SK-N-SH treated with all-trans-retinoic acid at 6 μM for 48 hours (cell line): ENCODE measurements around the gene RBM6.
A peak's percentile ranks its signal among the peaks of the same experiment; 100 is the strongest.

Experiments used
- ATAC-seq: fragments of 200-7000 bp; cut with Tn5 transposase; 3 replicates; pipeline ENCODE4 v1.9.1; 2020; ENCODE audit warnings: mild to moderate bottlenecking, moderate library complexity
- ARNTL ChIP-seq: fragments of 450-650 bp; formaldehyde crosslinking; IDR thresholded peaks from 2 replicates; pipeline ENCODE4 v1.5.0; 2020; ENCODE audit warnings: low read depth, mild to moderate bottlenecking, moderate library complexity, borderline replicate concordance
- BACH2 ChIP-seq: fragments of 250-450 bp; sonication (Bioruptor Pico); IDR thresholded peaks from 2 replicates; pipeline ENCODE4 v1.9.0; 2021; ENCODE audit warnings: mild to moderate bottlenecking, borderline replicate concordance
- CREB5 ChIP-seq: fragments of 250-450 bp; sonication (Bioruptor Pico); IDR thresholded peaks from 2 replicates; pipeline ENCODE4 v1.5.1; 2020; ENCODE audit warnings: low read depth, mild to moderate bottlenecking, moderate library complexity
- CSDC2 ChIP-seq: fragments of 250-450 bp; sonication (Bioruptor Pico); IDR thresholded peaks from 2 replicates; pipeline ENCODE4 v1.5.0; 2020; ENCODE audit warnings: mild to moderate bottlenecking, moderate library complexity
- ESRRG ChIP-seq: fragments of 250-450 bp; sonication (Bioruptor Pico); IDR thresholded peaks from 2 replicates; pipeline ENCODE4 v1.6.1; 2021; ENCODE audit warnings: mild to moderate bottlenecking
- GLIS3 ChIP-seq: fragments of 250-450 bp; sonication (Bioruptor Pico); IDR thresholded peaks from 2 replicates; pipeline ENCODE4 v1.5.0; 2020; ENCODE audit warnings: mild to moderate bottlenecking, moderate library complexity
- ISL1 ChIP-seq: fragments of 250-450 bp; sonication (Bioruptor Pico); IDR thresholded peaks from 2 replicates; pipeline ENCODE4 v2.1.2; 2022; ENCODE audit warnings: mild to moderate bottlenecking, moderate library complexity
- OSR1 ChIP-seq: fragments of 250-450 bp; sonication (Bioruptor Pico); IDR thresholded peaks from 2 replicates; pipeline ENCODE4 v1.8.0; 2022; ENCODE audit warnings: moderate library complexity, mild to moderate bottlenecking, inconsistent platforms
- PATZ1 ChIP-seq: fragments of 250-450 bp; sonication (Bioruptor Pico); IDR thresholded peaks from 2 replicates; pipeline ENCODE4 v1.8.0; 2020; ENCODE audit warnings: mild to moderate bottlenecking, moderate library complexity, borderline replicate concordance
- POU6F1 ChIP-seq: fragments of 250-450 bp; sonication (Bioruptor Pico); IDR thresholded peaks from 2 replicates; pipeline ENCODE4 v1.8.0; 2021; ENCODE audit warnings: low read depth, mild to moderate bottlenecking, moderate library complexity, borderline replicate concordance
- PPARA ChIP-seq: fragments of 250-450 bp; sonication (Bioruptor Pico); IDR thresholded peaks from 2 replicates; pipeline ENCODE4 v1.5.0; 2020; ENCODE audit warnings: mild to moderate bottlenecking, borderline replicate concordance
- RARB ChIP-seq: fragments of 250-450 bp; sonication (Bioruptor Pico); IDR thresholded peaks from 2 replicates; pipeline ENCODE4 v1.8.0; 2021; ENCODE audit warnings: mild to moderate bottlenecking, moderate library complexity
- SNAI2 ChIP-seq: fragments of 250-450 bp; sonication (Bioruptor Pico); IDR thresholded peaks from 2 replicates; pipeline ENCODE4 v1.5.0; 2020; ENCODE audit warnings: mild to moderate bottlenecking, moderate library complexity
- TCF4 ChIP-seq: fragments of 250-450 bp; sonication (Bioruptor Pico); IDR thresholded peaks from 2 replicates; pipeline ENCODE4 v1.8.0; 2021; ENCODE audit warnings: mild to moderate bottlenecking, moderate library complexity, borderline replicate concordance
- TOX ChIP-seq: fragments of 250-450 bp; sonication (Bioruptor Pico); IDR thresholded peaks from 2 replicates; pipeline ENCODE4 v1.8.0; 2021; ENCODE audit warnings: mild to moderate bottlenecking, moderate library complexity, borderline replicate concordance
- TSHZ2 ChIP-seq: fragments of 250-450 bp; sonication (Bioruptor Pico); IDR thresholded peaks from 2 replicates; pipeline ENCODE4 v1.5.0; 2020; ENCODE audit warnings: mild to moderate bottlenecking, moderate library complexity
- ZC3H10 ChIP-seq: fragments of 250-450 bp; sonication (Bioruptor Pico); IDR thresholded peaks from 2 replicates; pipeline ENCODE4 v1.5.1; 2021; ENCODE audit warnings: mild to moderate bottlenecking, moderate library complexity
- ZFP3 ChIP-seq: fragments of 250-450 bp; sonication (Bioruptor Pico); IDR thresholded peaks from 2 replicates; pipeline ENCODE4 v1.5.0; 2020; ENCODE audit warnings: mild to moderate bottlenecking, moderate library complexity
- ZFP30 ChIP-seq: fragments of 450-650 bp; formaldehyde crosslinking; IDR thresholded peaks from 2 replicates; pipeline ENCODE4 v1.5.0; 2022; ENCODE audit warnings: mild to moderate bottlenecking, moderate library complexity
- ZNF565 ChIP-seq: fragments of 450-650 bp; formaldehyde crosslinking; conservative IDR thresholded peaks from 2 replicates; pipeline ENCODE4 v1.5.0; 2020; ENCODE audit warnings: low read depth, mild to moderate bottlenecking, moderate library complexity
- ZNF70 ChIP-seq: fragments of 450-650 bp; formaldehyde crosslinking; IDR thresholded peaks from 2 replicates; pipeline ENCODE4 v1.5.0; 2020; ENCODE audit warnings: mild to moderate bottlenecking, moderate library complexity
- ZNF8 ChIP-seq: fragments of 450-650 bp; formaldehyde crosslinking; IDR thresholded peaks from 2 replicates; pipeline ENCODE4 v1.5.0; 2020; ENCODE audit warnings: mild to moderate bottlenecking, moderate library complexity

Gene RBM6

GRCh38 chr3:50122071-50122470, 182.1 kb downstream of the RBM6 start:
- ATAC-seq, result peak; percentile 2
- TF ChIP-seq RARB (no peak), TSHZ2 (CRISPR knock-in tag) (no peak), ZFP30 (no peak), ISL1 (CRISPR knock-in tag) (no peak), ZNF565 (CRISPR knock-in tag) (no peak), GLIS3 (CRISPR knock-in tag) (no peak), POU6F1 (no peak), PATZ1 (CRISPR knock-in tag) (no peak), TCF4 (no peak), CSDC2 (CRISPR knock-in tag) (no peak), ZNF70 (CRISPR knock-in tag) (no peak), ZC3H10 (no peak), ESRRG (CRISPR knock-in tag) (no peak)

GRCh38 chr3:50122661-50123391, 182.9 kb downstream of the RBM6 start:
- no peak for TF ChIP-seq TOX (CRISPR knock-in tag)
- no peak for TF ChIP-seq ZC3H10
- no peak for TF ChIP-seq ESRRG (CRISPR knock-in tag)
- no peak for TF ChIP-seq ARNTL (CRISPR knock-in tag)
- TF ChIP-seq SNAI2 (CRISPR knock-in tag), result no peak
- TF ChIP-seq OSR1 (CRISPR knock-in tag), result no peak
- TF ChIP-seq GLIS3 (CRISPR knock-in tag), result no peak
- TF ChIP-seq RARB, result no peak
- no peak for TF ChIP-seq ZNF8 (CRISPR knock-in tag)
- no peak for TF ChIP-seq BACH2 (CRISPR knock-in tag)
- no peak for TF ChIP-seq CSDC2 (CRISPR knock-in tag)
- TF ChIP-seq PPARA, result no peak
- peak; percentile 1; the same call in 2 of the 3 replicates for ATAC-seq

- TF ChIP-seq ZC3H10, result no peak
- no peak for TF ChIP-seq ZNF565 (CRISPR knock-in tag)
- TF ChIP-seq BACH2 (CRISPR knock-in tag), result no peak
- no peak for TF ChIP-seq ZNF8 (CRISPR knock-in tag)
- TF ChIP-seq GLIS3 (CRISPR knock-in tag), result no peak
- no peak for TF ChIP-seq ZFP3 (CRISPR knock-in tag)
- TF ChIP-seq TCF4, result no peak
- no peak for TF ChIP-seq CSDC2 (CRISPR knock-in tag)
- no peak for TF ChIP-seq SNAI2 (CRISPR knock-in tag)
- no peak for TF ChIP-seq TOX (CRISPR knock-in tag)
- TF ChIP-seq RARB, result no peak
- no peak for TF ChIP-seq OSR1 (CRISPR knock-in tag)
- no peak for TF ChIP-seq ARNTL (CRISPR knock-in tag)
- no peak for TF ChIP-seq PPARA
- TF ChIP-seq POU6F1, result no peak
- no peak for TF ChIP-seq ESRRG (CRISPR knock-in tag)
- no peak for TF ChIP-seq ISL1 (CRISPR knock-in tag)
- no peak for TF ChIP-seq CREB5 (CRISPR knock-in tag)
- no peak for TF ChIP-seq TSHZ2 (CRISPR knock-in tag)
- ATAC-seq, result no peak; the same call in 2 of the 3 replicates
Measured at GRCh38 chr3:50123394-50124051, 183.6 kb downstream of the RBM6 start.
